Smooth muscle cell (in vitro differentiated cells): Measurements from ENCODE around the gene OCA2. TPM values are rescaled to one million over a fixed set of nuclear protein-coding genes. Genes with fewer than 3 reads are reported as not detected.

Source experiments
- DNase-seq: peaks from one replicate; lab custom pipeline; 2025; ENCODE audit not compliant: unreplicated experiment; lab: John Stamatoyannopoulos, UW
- H2AFZ ChIP-seq: fragments of 200-600 bp; sonication (generic); 2 replicates; pipeline ENCODE4 v1.6.0; 2016; ENCODE audit warnings: antibody characterized with exemption, low read depth, mild to moderate bottlenecking
- H3F3A ChIP-seq: fragments of 200-600 bp; sonication (generic); 2 replicates; pipeline ENCODE4 v1.6.0; 2017; ENCODE audit warnings: antibody characterized with exemption, low read depth
- H3K27ac ChIP-seq: fragments of 200-600 bp; sonication (generic); 2 replicates; pipeline ENCODE4 v1.5.1; 2016; ENCODE audit warnings: low read depth, mild to moderate bottlenecking
- H3K27me3 ChIP-seq: fragments of 200-600 bp; sonication (generic); 2 replicates; pipeline ENCODE4 v1.6.1; 2016; ENCODE audit warnings: low read depth, mild to moderate bottlenecking
- H3K36me3 ChIP-seq: fragments of 200-600 bp; sonication (generic); 2 replicates; pipeline ENCODE4 v1.5.1; 2016; ENCODE audit warnings: low read depth
- H3K4me1 ChIP-seq: fragments of 200-600 bp; sonication (generic); 2 replicates; pipeline ENCODE4 v1.5.1; 2016; ENCODE audit warnings: low read depth
- H3K4me2 ChIP-seq: fragments of 200-600 bp; sonication (generic); 2 replicates; pipeline ENCODE4 v1.6.0; 2016; ENCODE audit warnings: mild to moderate bottlenecking
- H3K4me3 ChIP-seq: fragments of 200-600 bp; sonication (generic); 2 replicates; pipeline ENCODE4 v1.5.1; 2016; ENCODE audit warnings: mild to moderate bottlenecking
- H3K79me2 ChIP-seq: fragments of 200-600 bp; sonication (generic); 2 replicates; pipeline ENCODE4 v1.6.0; 2016; ENCODE audit warnings: low read depth, mild to moderate bottlenecking
- H3K9ac ChIP-seq: fragments of 200-600 bp; sonication (generic); 2 replicates; pipeline ENCODE4 v1.6.0; 2016; ENCODE audit warnings: low read depth
- H3K9me3 ChIP-seq: fragments of 200-600 bp; sonication (generic); replicated peaks from 2 replicates; pipeline ENCODE4 v1.5.1; 2016; ENCODE audit warnings: low read depth
- H4K20me1 ChIP-seq: fragments of 200-600 bp; sonication (generic); 2 replicates; pipeline ENCODE4 v1.6.0; 2016; ENCODE audit warnings: low read depth
- CTCF ChIP-seq: fragments of 200-600 bp; sonication (generic); IDR thresholded peaks from 2 replicates; pipeline ENCODE4 v1.5.1; 2017; ENCODE audit warnings: borderline replicate concordance, mild to moderate bottlenecking, antibody characterized with exemption; ENCODE audit not compliant: insufficient read depth, poor library complexity, severe bottlenecking
- WGBS: methylation state at CpG from one replicate; pipeline ENCODE4 v1.1.7; 2016; ENCODE audit warnings: low lambda C conversion rate; 5-methylcytosine and 5-hydroxymethylcytosine counted together
- polyA plus RNA-seq: library from polyadenylated mRNA; unstranded; fragments of >200 nt; fragmentation: Nextera tagmentation; extraction: Ambion mirVana; gene quantifications from 2 replicates; pipeline ENCODE4 v1.2.1, GENCODE V29; 2016
- total RNA-seq: library from RNA; depleted of rRNA; stranded (reverse); fragments of >200 nt; gene quantifications from 2 replicates; pipeline ENCODE4 v1.2.3, GENCODE V29; 2014

Gene OCA2
- total and polyA plus RNA-seq, 2 experiments from 2014 or later, result 0.16 TPM; not detected in 1

DNA sequence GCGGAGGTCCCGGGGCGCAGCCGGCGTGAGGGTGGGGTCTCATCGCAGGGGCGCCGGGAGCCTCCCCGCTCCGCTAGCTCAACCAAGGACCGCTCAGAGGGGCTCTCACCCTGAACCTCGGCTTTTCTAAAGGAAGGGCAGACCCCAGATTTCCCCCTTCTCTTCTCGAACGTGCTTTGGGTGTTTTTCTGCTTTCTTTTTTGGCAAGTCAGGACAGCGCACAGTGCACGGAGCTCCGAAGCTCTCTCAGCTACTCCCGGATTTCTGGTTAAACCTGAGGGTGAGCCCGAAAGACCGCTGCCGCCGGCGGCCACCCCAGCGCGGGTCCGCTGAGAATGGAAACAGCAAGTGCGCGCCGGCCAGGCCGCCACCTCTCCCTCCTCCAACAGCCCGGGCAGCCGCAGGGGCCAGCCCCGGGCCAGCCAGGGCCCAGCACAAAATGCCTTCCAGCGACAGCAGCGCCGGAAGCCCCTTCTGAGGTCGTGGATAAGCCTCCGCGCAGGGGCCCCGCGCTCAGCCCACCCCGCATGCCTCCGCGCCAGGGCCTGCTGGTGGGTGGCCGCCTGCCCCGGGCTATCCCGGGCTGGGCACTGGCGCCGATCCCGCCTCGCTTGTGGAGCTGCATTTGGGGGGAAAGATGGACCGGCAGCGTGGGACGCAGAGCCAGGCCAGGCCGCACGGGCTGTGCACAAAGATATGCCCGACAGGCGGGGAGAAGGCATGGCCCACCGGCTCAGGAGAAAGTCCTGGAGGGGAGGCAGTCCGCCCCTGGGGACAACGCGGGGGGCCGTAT lies 8.2 kb upstream of the OCA2 start:
- Histone ChIP-seq H3K27ac (no peak overlapping the region), H3F3A (no peaks in the 10 kb centered on the region), H3K9me3 (no peaks in the 10 kb centered on the region), H2AFZ (peak overlapping the region; percentile 71), H4K20me1 (no peaks in the 10 kb centered on the region), H3K79me2 (no peaks in the 10 kb centered on the region), H3K4me3 (peak overlapping the region; percentile 68), H3K27me3 (peaks cover 23% of the 10 kb centered on the region), H3K9ac (no peak overlapping the region), H3K36me3 (peaks cover 5% of the 10 kb centered on the region), H3K4me2 (peak overlapping the region; percentile 99), H3K4me1 (peaks cover 4% of the 10 kb centered on the region)
- DNase-seq, result no peak
- no peak for TF ChIP-seq CTCF
- WGBS, result 8% methylated on average over 57 of the region's 63 CpGs

- Histone ChIP-seq H3K9ac (no peak overlapping the region), H3K4me3 (peak overlapping the region; percentile 68), H3K9me3 (no peaks in the 10 kb centered on the region), H3K4me1 (peaks cover 4% of the 10 kb centered on the region), H3K27ac (no peak overlapping the region), H2AFZ (peak overlapping the region; percentile 71), H3K4me2 (peak overlapping the region; percentile 99), H3K27me3 (peaks cover 29% of the 10 kb centered on the region), H3K79me2 (no peaks in the 10 kb centered on the region), H3F3A (no peaks in the 10 kb centered on the region), H3K36me3 (peaks cover 5% of the 10 kb centered on the region), H4K20me1 (no peaks in the 10 kb centered on the region)
- no peak for TF ChIP-seq CTCF
- WGBS, result 9% methylated on average over 56 of the region's 81 CpGs
- DNase-seq, result no peak
These were observed 7.4 kb upstream of the OCA2 start for GRCh38 chr15:28106294-28107110.

GRCh38 chr15:28105793-28106192 lies 6.7 kb upstream of the OCA2 start:
- no peak for TF ChIP-seq CTCF
- peaks cover under 1% of the 10 kb centered on the region for H3K36me3 ChIP-seq
- H3K4me3 ChIP-seq, result no peak overlapping the region
- H3K9ac ChIP-seq, result no peak overlapping the region
- H3K79me2 ChIP-seq, result no peaks in the 10 kb centered on the region
- H3K9me3 ChIP-seq, result no peaks in the 10 kb centered on the region
- H3K4me1 ChIP-seq, result peaks cover 4% of the 10 kb centered on the region
- no peak overlapping the region for H2AFZ ChIP-seq
- H4K20me1 ChIP-seq, result no peaks in the 10 kb centered on the region
- H3K27me3 ChIP-seq, result peaks cover 36% of the 10 kb centered on the region
- H3K4me2 ChIP-seq, result no peak overlapping the region
- no peaks in the 10 kb centered on the region for H3F3A ChIP-seq
- H3K27ac ChIP-seq, result no peak overlapping the region
- DNase-seq, result no peak
- 100% methylated on average over 4 of the region's 5 CpGs for WGBS
